ENCODE results near the gene RIPOR3. TPM values are rescaled to one million over a fixed set of nuclear protein-coding genes. Genes with fewer than 3 reads are reported as not detected.
A peak's percentile ranks its signal among the peaks of the same experiment; 100 is the strongest.

Gene RIPOR3
- total and polyA plus RNA-seq, 2 experiments from 2014 or later = 5.6 to 5.7 TPM

GRCh38 chr20:50636601-50637540 lies 54.5 kb downstream of the RIPOR3 start:
- Histone ChIP-seq H3K9me3 (ENCODE audit: low read depth) (no peaks in the 10 kb centered on the region), H2AFZ (no peak overlapping the region), H3K36me3 (replicated peaks; ENCODE audit: insufficient read depth, low read depth) (no peaks in the 10 kb centered on the region), H3K79me2 (no peaks in the 10 kb centered on the region), H4K20me1 (ENCODE audit: insufficient read depth, poor library complexity, severe bottlenecking) (no peaks in the 10 kb centered on the region), H3K9me2 (replicated peaks; ENCODE audit: insufficient read depth) (no peaks in the 10 kb centered on the region), H3K4me1 (ENCODE audit: insufficient read depth) (peaks cover 30% of the 10 kb centered on the region), H3K4me2 (peak overlapping the region; percentile 69), H3K4me3 (no peak overlapping the region), H3K27ac (peak overlapping the region; percentile 93), H3K27me3 (no peaks in the 10 kb centered on the region)
- TF ChIP-seq EZH2phosphoT487 (IDR thresholded peaks at IDR 0.05; ENCODE audit: low read depth, severe bottlenecking, unreplicated experiment) (no peak), EZH2 (IDR thresholded peaks at IDR 0.05; ENCODE audit: borderline replicate concordance) (no peak), CTCF (IDR thresholded peaks at IDR 0.05; ENCODE audit: poor library complexity) (no peak)
- 56% methylated on average over 22 of the region's 22 CpGs for WGBS (ENCODE audit: low lambda C conversion rate, missing lambda C conversion rate)
- DNase-seq (ENCODE audit: low spot score) = peak; percentile 44

- H3K4me2 ChIP-seq = peak overlapping the region; percentile 69
- H3K36me3 ChIP-seq (replicated peaks; ENCODE audit: insufficient read depth, low read depth) = no peaks in the 10 kb centered on the region
- no peaks in the 10 kb centered on the region for H3K9me3 ChIP-seq (ENCODE audit: low read depth)
- H3K27me3 ChIP-seq = no peaks in the 10 kb centered on the region
- H3K79me2 ChIP-seq = no peaks in the 10 kb centered on the region
- H3K27ac ChIP-seq = peak overlapping the region; percentile 93
- H3K9me2 ChIP-seq (replicated peaks; ENCODE audit: insufficient read depth) = no peaks in the 10 kb centered on the region
- DNase-seq (ENCODE audit: low spot score) = peak; percentile 90
- no peak for TF ChIP-seq EZH2phosphoT487 (IDR thresholded peaks at IDR 0.05; ENCODE audit: low read depth, severe bottlenecking, unreplicated experiment)
- peak; percentile 95 for TF ChIP-seq CTCF (IDR thresholded peaks at IDR 0.05; ENCODE audit: poor library complexity)
- no peak for TF ChIP-seq EZH2 (IDR thresholded peaks at IDR 0.05; ENCODE audit: borderline replicate concordance)
- H4K20me1 ChIP-seq (ENCODE audit: insufficient read depth, poor library complexity, severe bottlenecking) = no peaks in the 10 kb centered on the region
- WGBS (ENCODE audit: low lambda C conversion rate, missing lambda C conversion rate) = 27% methylated on average over 20 of the region's 21 CpGs
- peaks cover 24% of the 10 kb centered on the region for H3K4me1 ChIP-seq (ENCODE audit: insufficient read depth)
- no peak overlapping the region for H2AFZ ChIP-seq
- no peak overlapping the region for H3K4me3 ChIP-seq
Observed at GRCh38 chr20:50635676-50636600, 55.4 kb downstream of the RIPOR3 start.

- Histone ChIP-seq H3K9me3 (ENCODE audit: low read depth) (no peaks in the 10 kb centered on the region), H3K4me1 (ENCODE audit: insufficient read depth) (peaks cover 24% of the 10 kb centered on the region), H3K27ac (peak overlapping the region; percentile 14), H3K4me2 (peak overlapping the region; percentile 69), H3K36me3 (replicated peaks; ENCODE audit: insufficient read depth, low read depth) (no peaks in the 10 kb centered on the region), H2AFZ (no peak overlapping the region), H3K9me2 (replicated peaks; ENCODE audit: insufficient read depth) (no peaks in the 10 kb centered on the region), H3K27me3 (no peaks in the 10 kb centered on the region), H3K79me2 (no peaks in the 10 kb centered on the region), H3K4me3 (no peak overlapping the region), H4K20me1 (ENCODE audit: insufficient read depth, poor library complexity, severe bottlenecking) (no peaks in the 10 kb centered on the region)
- TF ChIP-seq EZH2phosphoT487 (IDR thresholded peaks at IDR 0.05; ENCODE audit: low read depth, severe bottlenecking, unreplicated experiment) (no peak), EZH2 (IDR thresholded peaks at IDR 0.05; ENCODE audit: borderline replicate concordance) (no peak), CTCF (IDR thresholded peaks at IDR 0.05; ENCODE audit: poor library complexity) (no peak)
- WGBS (ENCODE audit: low lambda C conversion rate, missing lambda C conversion rate) = 91% methylated on average over 10 of the region's 10 CpGs
- no peak for DNase-seq (ENCODE audit: low spot score)
Observed at GRCh38 chr20:50635014-50635557, 56.3 kb downstream of the RIPOR3 start.

Data from hepatocyte (in vitro differentiated cells).